ENCODE data around the gene TXN. TPM values are rescaled to one million over a fixed set of nuclear protein-coding genes. Genes with fewer than 3 reads are reported as not detected.
A peak's percentile ranks its signal among the peaks of the same experiment; 100 is the strongest.

TXN gene
- total RNA-seq, 4 donors from 2014 or later: 44.9 to 130 (median 58.5) TPM

DNA sequence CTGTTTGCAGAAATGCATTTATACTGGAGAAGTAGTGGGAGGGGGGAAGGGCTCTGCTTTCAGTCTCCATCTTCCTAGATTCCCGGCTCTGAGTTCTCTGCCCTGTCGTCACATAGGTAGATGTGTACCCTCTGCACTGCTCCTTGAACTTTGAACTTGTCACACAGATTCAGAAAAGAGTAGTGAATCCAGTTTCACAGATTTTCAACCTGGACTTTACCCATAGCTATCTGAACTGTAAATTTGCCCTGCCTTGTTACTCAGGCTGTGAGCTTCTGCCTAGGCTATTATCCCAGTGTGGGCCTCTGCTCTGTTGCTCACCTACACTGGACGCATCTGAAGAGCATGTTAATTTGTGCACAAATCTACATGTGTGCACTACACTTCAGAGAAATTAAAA, 35.5 kb downstream of the TXN start:
- Histone ChIP-seq H3K27ac (no peak overlapping the region), H3K4me3 (no peak overlapping the region), H3K36me3 (no peaks in the 10 kb centered on the region), H3K9me3 (no peaks in the 10 kb centered on the region), H3K4me1 (no peaks in the 10 kb centered on the region), H3K27me3 (no peaks in the 10 kb centered on the region)
- intact Hi-C loops (cut with DNase I; ENCODE audit: low total_unique reads): no loop called here
- in situ Hi-C loops (cut with MboI; ENCODE audit: low sequenced_read_pairs in 4 of 4): loop anchor here in 1 of 4 donors (25.0 kb wide), 1 partner anchor 634 kb away; no protein-coding TSS in a partner anchor
- TF ChIP-seq POLR2A (IDR thresholded peaks at IDR 0.05): no peak
- TF ChIP-seq, protein P1, sequence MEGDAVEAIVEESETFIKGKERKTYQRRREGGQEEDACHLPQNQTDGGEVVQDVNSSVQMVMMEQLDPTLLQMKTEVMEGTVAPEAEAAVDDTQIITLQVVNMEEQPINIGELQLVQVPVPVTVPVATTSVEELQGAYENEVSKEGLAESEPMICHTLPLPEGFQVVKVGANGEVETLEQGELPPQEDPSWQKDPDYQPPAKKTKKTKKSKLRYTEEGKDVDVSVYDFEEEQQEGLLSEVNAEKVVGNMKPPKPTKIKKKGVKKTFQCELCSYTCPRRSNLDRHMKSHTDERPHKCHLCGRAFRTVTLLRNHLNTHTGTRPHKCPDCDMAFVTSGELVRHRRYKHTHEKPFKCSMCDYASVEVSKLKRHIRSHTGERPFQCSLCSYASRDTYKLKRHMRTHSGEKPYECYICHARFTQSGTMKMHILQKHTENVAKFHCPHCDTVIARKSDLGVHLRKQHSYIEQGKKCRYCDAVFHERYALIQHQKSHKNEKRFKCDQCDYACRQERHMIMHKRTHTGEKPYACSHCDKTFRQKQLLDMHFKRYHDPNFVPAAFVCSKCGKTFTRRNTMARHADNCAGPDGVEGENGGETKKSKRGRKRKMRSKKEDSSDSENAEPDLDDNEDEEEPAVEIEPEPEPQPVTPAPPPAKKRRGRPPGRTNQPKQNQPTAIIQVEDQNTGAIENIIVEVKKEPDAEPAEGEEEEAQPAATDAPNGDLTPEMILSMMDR (IDR thresholded peaks at IDR 0.05 in 4 of 5, conservative IDR thresholded peaks at IDR 0.05 in 1 of 5): no peak
- ATAC-seq: no peak
- no peak for DNase-seq

DNA sequence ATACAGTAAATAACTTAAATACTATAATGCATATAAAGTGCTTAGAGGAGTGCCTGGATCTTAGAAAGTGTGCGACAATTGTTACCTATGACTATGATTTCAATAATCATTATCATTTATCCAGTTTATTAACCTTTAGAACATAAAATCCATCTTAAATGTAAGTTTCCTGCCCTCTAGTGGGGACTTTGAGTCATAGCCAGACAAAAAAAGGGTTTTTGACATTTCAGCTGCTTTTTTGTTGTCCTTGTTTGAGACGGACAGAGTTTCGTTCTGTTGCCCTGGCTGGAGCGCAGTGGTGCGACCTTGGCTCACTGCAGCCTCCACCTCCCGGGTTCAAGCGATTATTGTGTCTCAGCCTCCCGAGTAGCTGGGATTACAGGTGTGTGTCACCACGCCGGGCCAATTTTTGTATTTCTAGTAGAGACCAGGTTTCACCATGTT, 38.6 kb downstream of the TXN start:
- Histone ChIP-seq H3K36me3 (no peaks in the 10 kb centered on the region), H3K9me3 (no peaks in the 10 kb centered on the region), H3K4me3 (no peak overlapping the region), H3K27me3 (no peaks in the 10 kb centered on the region), H3K4me1 (no peaks in the 10 kb centered on the region), H3K27ac (no peak overlapping the region)
- ATAC-seq (no peak), DNase-seq (no peak)
- no peak for TF ChIP-seq POLR2A (IDR thresholded peaks at IDR 0.05)
- TF ChIP-seq, protein P1 (IDR thresholded peaks at IDR 0.05 in 4 of 5, conservative IDR thresholded peaks at IDR 0.05 in 1 of 5): peak; percentile 42 to 78 (median 66)
- intact Hi-C loops (cut with DNase I; ENCODE audit: low total_unique reads): loop anchor here (5.0 kb wide), 2 partner anchors 315 to 645 kb away; no protein-coding TSS in a partner anchor
- in situ Hi-C loops (cut with MboI; ENCODE audit: low sequenced_read_pairs in 4 of 4): loop anchor here in 2 of 4 donors (10.0 to 25.0 kb wide), 3 partner anchors 313 to 630 kb away; no protein-coding TSS in a partner anchor

DNA sequence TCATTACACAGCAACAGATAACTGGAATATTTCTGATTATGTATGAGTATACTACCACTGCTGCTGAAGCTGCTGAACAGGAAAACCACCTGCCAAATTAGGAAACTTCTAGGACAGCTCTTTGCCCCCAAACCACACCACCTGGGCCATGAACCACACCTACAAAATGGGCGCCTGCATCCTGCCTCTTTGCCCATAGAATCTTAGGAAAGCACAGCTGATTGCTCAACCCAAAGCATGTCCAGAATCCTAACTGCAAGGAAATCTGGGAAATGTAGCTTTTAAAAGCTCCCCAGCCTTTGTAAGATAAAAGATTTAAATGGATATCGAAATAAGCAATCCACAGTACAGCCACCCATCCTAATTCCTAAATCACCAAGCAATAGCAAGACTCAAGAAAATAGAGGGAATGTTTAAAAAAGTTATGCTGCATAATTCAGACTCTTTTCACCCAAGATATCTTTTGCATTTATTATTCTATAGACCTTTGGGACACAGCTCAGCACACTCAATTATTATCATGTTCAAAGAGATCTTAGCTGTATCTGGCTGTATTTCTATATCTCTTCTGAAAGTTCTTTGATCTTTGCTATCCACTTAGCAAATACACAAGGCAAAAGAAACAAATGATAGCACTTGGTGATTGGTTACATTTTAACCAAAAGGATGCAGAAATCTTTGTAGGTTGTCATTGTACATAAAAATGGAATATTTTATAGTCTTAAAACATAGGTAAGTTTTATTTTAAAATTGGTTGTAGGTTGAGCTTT, 41.5 kb downstream of the TXN start:
- Histone ChIP-seq H3K27ac (no peak overlapping the region), H3K4me1 (no peaks in the 10 kb centered on the region), H3K9me3 (no peaks in the 10 kb centered on the region), H3K27me3 (no peaks in the 10 kb centered on the region), H3K36me3 (no peaks in the 10 kb centered on the region), H3K4me3 (no peak overlapping the region)
- DNase-seq (no peak), ATAC-seq (no peak)
- intact Hi-C loops (cut with DNase I; ENCODE audit: low total_unique reads): loop anchor here (5.0 kb wide), 2 partner anchors 312 to 642 kb away; no protein-coding TSS in a partner anchor
- TF ChIP-seq POLR2A (IDR thresholded peaks at IDR 0.05): no peak
- TF ChIP-seq, protein P1 (IDR thresholded peaks at IDR 0.05 in 4 of 5, conservative IDR thresholded peaks at IDR 0.05 in 1 of 5): no peak
- in situ Hi-C loops (cut with MboI; ENCODE audit: low sequenced_read_pairs in 4 of 4): loop anchor here in 2 of 4 donors (10.0 to 25.0 kb wide), 3 partner anchors 310 to 627 kb away; no protein-coding TSS in a partner anchor

DNA sequence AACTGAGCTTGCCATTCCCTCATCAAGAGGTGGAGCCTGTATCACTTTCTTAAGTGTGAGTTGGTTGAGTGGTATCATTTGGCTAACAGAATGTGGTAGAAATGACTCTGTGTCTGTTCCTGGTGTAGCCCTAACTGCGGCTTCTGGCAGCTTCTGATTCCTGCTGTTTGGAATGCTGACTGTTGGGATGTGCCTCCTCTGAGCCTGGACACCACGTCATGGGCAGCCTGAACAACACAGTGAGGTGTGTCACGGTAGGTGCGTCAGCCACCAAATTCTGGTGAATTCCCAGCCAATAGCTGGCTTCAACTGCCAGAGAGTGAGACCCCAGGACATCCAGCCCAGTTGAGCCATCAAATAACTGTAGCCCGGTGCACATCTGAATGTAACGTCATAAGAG, 42.2 kb downstream of the TXN start:
- in situ Hi-C loops (cut with MboI; ENCODE audit: low sequenced_read_pairs in 4 of 4): loop anchor here in 2 of 4 donors (10.0 to 25.0 kb wide), 3 partner anchors 309 to 627 kb away; no protein-coding TSS in a partner anchor
- TF ChIP-seq POLR2A (IDR thresholded peaks at IDR 0.05): no peak
- TF ChIP-seq, protein P1 (IDR thresholded peaks at IDR 0.05 in 4 of 5, conservative IDR thresholded peaks at IDR 0.05 in 1 of 5): no peak
- H3K27ac ChIP-seq: no peak overlapping the region
- ATAC-seq: no peak
- no peaks in the 10 kb centered on the region for H3K27me3 ChIP-seq
- intact Hi-C loops (cut with DNase I; ENCODE audit: low total_unique reads): no loop called here
- H3K4me1 ChIP-seq: no peaks in the 10 kb centered on the region
- H3K4me3 ChIP-seq: no peak overlapping the region
- no peaks in the 10 kb centered on the region for H3K9me3 ChIP-seq
- DNase-seq: no peak
- no peaks in the 10 kb centered on the region for H3K36me3 ChIP-seq

Measured in gastrocnemius medialis (tissue), 4 donors.